Stimulated activated CD4-positive, alpha-beta T cell treated with anti-CD3 and anti-CD28 coated beads, Interleukin-1b, Interleukin-23, amount 100 ng/mL, for 24 hours (primary cell): ENCODE data around the gene SLC43A1.

Source experiments
- DNase-seq, 4 experiments: peaks; one replicate each; pipeline ENCODE4 v3.0.0-alpha.2; 2020; ENCODE audit warnings: low read depth in 4 of 4, low spot score in 1 of 4

SLC43A1 gene

DNA sequence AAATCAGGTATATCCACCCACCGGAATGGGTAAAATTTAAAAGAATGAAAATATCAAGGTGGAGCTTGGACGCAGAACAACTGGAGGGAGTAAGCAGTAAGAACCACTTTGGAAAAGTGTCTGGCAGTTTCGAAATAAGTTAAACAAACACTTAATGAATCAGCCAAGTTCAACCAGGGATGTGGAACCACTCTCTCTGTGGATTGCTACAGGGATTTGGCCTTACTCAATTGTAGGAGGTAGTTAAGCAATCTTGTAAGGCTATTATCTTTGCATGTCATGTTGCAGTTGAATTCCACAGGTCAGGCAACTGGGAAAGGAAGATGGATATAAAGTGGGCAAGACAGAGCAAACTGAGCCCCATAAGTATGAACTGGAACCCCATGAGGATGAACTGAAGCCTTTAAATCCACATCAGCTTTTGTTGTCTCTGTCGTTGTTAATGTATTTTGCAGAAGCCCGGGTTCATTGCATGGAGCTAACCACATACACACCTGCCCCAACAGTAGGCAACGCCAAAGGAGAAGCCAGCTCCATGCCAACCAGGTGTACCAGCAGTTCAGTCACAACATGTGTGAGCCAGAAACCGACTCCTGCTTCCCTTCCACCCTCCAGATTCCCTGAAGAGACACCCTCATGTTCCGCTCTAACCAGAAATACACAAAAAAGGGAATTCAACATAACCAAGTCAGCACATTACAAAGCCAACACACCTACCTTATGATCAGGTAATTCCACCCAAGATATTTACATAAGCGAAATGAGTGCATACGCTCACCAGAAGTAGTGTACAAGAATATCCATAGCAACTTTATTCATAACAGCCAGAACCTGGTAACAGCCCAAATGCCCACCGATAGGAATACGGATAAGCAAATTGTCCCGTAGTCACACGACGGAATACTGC is 80.6 kb downstream of the SLC43A1 start:
- no peak for DNase-seq
